Glomerular endothelial cell (primary cell): Measurements from ENCODE around the gene HNMT. TPM values are rescaled to one million over a fixed set of nuclear protein-coding genes. Genes with fewer than 3 reads are reported as not detected.
"Not testable (repeated sequence)": the region's sequence is repeated elsewhere in the genome, so short reads cannot be mapped to it uniquely, and the experiment has no call there.

ENCODE experiments used
- DNase-seq: peaks from one replicate; pipeline ENCODE4 v3.0.0-alpha.2; 2011; ENCODE audit warnings: low read depth, low spot score; ENCODE audit errors: extremely low read depth
- total RNA-seq: library from RNA; depleted of rRNA; stranded (reverse); fragments of >200 nt; gene quantifications from 2 replicates; pipeline ENCODE4 v1.2.3, GENCODE V29; 2015

Gene HNMT
- 1.1 and 1.4 TPM in 2 replicates for total RNA-seq

DNA sequence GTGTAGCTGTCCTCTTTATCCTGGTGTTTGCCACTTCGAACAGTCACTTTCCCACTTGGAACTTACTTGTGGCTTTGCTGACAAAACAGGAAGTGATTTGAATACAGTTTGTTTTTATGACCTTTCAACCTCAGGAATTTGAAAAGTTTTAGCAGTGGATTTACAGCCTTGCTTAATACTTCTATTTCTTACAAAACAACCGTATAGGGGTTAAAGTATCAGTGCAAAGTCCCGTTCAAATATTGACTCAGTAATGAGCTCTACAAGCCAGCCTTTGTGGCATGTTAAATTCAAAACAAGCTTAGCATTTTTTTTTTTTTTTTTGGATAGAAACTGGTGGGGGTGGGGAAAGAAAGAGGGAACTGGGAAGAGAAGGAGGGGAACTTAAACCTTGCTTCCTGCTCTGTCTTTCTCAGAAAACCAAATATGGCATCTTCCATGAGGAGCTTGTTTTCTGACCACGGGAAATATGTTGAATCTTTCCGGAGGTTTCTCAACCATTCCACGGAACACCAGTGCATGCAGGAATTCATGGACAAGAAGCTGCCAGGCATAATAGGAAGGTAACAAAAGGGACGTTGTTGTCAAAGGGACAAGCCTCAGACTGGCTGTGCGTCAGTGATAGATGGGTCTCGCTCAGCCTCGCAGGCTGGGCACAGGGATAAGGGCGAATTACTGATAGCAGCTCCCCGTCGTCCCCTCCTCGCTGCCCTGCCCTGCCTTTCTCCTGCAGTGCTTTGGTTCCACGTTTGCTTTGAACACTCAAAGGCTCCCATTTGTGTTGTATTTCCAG lies at the start of gene HNMT:
Gene HNMT (plus strand): TSS at position 408 of the 793 bp plus-strand sequence. CDS start 19 bp downstream, at position 427.
- DNase-seq: no peak

DNA sequence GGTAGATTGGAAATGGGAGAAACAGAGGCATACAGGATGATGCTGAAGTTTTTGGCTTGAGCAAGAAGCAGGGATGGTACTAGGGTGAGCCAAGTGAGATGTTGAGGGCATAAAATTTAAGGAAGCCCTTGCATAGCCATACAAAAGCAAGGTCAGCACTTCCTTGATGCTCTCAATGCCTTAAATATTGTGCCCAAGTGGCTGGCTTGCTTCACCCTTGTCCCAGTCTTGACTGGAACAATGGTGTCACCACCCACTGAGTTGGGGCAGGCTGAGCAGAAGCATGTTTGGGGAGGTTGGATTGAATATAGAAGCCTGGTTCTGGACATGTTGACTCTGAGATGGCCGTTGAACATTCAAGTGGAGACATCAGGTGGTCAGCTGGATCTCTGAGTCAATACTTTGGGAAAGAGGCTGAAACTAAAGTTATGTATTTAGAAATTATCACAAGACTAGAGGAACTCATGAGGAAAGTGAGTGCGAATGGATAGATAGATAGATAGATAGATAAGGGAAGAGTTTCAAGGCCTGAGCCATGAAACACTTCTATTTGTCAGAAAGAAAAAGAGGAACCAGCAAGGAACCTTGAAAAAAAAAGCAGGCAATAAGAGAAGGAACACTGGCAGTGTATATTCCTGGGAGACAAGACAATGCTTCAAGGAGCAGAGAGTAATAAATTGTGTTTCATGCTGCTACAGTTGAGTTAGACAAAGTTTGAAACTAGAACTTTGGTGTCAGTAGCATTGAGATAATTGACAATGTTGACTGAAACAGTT lies 43.0 kb upstream of the HNMT start:
- no peak for DNase-seq

DNA sequence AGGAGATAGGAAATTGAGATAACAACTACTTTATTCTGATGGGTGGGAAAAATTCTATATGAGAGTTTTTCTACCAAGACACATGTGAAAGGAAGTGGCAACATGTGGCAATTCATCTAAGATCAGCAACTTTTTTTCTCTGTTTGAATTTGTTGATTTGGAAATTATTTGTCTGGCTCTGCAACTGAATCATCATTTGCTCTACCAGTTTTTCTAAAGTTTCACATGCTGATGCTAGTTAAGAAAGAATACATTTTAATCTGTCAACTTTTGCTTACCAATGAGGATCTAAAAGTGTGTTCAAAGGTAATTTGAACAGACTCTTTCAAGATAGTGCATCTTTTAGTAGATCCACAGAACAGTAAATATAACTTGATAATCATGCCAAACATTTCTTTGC lies 42.1 kb upstream of the HNMT start:
- DNase-seq: not testable (repeated sequence)

DNA sequence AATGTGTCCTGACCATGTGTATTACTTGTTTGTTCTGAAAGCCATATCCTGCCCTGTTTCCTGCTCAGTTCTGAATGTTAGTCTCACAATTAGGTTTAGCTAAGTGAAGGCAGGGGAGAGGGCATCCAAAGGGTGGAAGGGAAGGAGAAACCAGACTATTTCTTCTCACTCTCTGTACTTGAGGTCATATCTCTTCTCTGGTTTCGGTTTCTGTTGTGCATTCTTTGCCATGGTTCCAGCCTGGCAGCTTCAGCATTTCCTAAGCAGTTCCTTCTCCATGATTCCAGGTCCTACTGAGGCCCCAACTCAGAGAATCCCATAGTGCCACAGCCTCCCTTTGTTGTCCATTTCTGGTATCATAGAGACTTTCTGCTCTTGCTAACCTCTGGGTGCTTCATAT lies 40.3 kb upstream of the HNMT start:
- no peak for DNase-seq

GRCh38 chr2:137925599-137925998 lies 38.7 kb upstream of the HNMT start:
- DNase-seq: no peak

- DNase-seq: no peak
Measured at GRCh38 chr2:137927846-137928245, 36.4 kb upstream of the HNMT start.

- DNase-seq: no peak
Measured at GRCh38 chr2:137928547-137929518, 35.4 kb upstream of the HNMT start.

GRCh38 chr2:137929519-137929916 lies 34.8 kb upstream of the HNMT start:
- no peak for DNase-seq

GRCh38 chr2:137930146-137930545 lies 34.1 kb upstream of the HNMT start:
- DNase-seq: no peak

- DNase-seq: no peak
Measured at GRCh38 chr2:137935591-137935990, 28.7 kb upstream of the HNMT start.

- DNase-seq: no peak
Measured at GRCh38 chr2:137937246-137937645, 27.0 kb upstream of the HNMT start.

- DNase-seq: no peak
Measured at GRCh38 chr2:137937778-137938177, 26.5 kb upstream of the HNMT start.

DNA sequence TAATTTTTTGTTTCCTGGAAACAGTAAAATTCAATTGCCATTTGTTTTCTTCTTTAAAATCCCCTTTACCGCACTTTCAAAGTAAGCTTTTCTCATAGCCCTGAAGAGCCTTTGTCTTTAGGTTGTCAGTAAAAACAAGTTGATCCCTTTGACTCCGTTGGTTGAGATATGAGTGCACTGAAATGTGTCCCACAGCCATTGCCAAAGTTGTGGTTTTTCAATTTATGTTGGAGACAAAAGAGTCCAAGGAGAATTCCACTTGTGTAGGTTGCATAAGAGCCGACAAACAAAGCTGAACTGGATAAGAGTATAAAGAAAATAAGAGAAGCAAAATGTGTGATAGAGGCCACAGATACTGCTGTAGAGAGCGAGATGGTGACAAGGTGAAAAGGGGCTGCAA lies 26.1 kb upstream of the HNMT start:
- no peak for DNase-seq

- no peak for DNase-seq
Measured at GRCh38 chr2:137939026-137939425, 25.2 kb upstream of the HNMT start.

- no peak for DNase-seq
Measured at GRCh38 chr2:137940154-137940553, 24.1 kb upstream of the HNMT start.

DNA sequence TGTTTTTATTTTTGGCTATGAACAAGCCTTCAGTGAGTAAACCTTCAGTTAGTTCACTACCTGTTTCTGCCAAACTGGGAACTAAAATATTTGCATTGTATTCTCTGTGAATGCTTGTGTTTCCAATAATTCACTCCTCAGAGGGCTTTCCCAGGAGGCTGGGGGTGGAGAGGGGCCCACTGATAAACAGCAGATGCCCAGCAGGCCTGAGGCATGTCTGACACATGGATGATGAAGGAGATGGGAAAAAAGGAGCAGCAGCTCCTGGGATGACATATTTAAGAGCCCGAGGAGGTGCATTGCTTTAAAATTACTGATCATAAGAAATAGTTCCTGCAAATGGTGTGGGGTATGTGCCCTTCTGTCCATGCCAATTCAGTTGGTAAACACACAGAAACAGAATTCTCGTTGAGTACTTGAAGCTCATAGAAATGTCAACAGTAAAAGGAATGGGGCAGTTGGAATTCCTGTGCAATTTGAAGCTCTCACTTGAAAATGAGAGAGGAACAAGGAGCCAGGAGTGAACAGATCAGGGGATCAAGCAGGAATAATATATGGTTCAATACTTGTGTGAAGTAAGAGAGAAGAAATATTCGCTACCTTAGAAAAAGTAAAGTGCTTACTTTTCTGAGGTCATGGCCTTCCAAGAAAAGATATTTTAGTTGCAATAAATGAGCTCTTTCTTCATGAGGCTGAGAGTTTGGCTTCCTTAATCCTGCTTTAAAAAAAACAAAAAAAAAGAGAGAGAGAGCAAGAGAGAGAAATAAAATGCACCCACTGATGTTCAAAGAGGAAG lies 22.0 kb upstream of the HNMT start:
- DNase-seq: no peak

GRCh38 chr2:137942833-137943677 lies 21.2 kb upstream of the HNMT start:
- no peak for DNase-seq

- no peak for DNase-seq
Measured at GRCh38 chr2:137943678-137944347, 20.5 kb upstream of the HNMT start.

- no peak for DNase-seq
Measured at GRCh38 chr2:137944714-137945113, 19.6 kb upstream of the HNMT start.
